ENCODE measurements around the gene DNLZ. TPM values are rescaled to one million over a fixed set of nuclear protein-coding genes. Genes with fewer than 3 reads are reported as not detected.

Gene DNLZ
- total RNA-seq, 1 donor = 8.2 TPM

DNA sequence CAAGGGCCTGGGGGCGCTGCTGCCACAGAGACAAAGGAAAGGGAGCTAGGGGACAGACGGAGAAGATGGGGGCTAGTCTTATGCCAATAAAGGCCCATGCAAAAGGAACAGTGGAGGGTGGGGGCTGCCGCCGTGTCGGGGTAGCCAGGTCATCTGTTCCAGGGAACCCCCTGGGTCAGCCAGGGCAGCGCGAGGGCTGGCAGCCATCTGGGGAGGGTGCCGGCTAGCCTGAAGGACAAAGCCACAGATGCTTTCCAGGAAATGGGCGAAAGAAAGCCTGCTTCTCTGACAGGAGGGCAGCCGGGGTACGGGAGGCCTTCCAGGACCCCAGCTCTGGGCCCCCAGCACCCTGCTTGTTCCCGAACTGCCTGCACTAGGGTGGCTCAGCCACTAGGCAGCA lies 11.6 kb upstream of the DNLZ start:
- H3K4me3 ChIP-seq (ENCODE audit: low read depth, low read length) = no peak overlapping the region
- TF ChIP-seq, protein P1, sequence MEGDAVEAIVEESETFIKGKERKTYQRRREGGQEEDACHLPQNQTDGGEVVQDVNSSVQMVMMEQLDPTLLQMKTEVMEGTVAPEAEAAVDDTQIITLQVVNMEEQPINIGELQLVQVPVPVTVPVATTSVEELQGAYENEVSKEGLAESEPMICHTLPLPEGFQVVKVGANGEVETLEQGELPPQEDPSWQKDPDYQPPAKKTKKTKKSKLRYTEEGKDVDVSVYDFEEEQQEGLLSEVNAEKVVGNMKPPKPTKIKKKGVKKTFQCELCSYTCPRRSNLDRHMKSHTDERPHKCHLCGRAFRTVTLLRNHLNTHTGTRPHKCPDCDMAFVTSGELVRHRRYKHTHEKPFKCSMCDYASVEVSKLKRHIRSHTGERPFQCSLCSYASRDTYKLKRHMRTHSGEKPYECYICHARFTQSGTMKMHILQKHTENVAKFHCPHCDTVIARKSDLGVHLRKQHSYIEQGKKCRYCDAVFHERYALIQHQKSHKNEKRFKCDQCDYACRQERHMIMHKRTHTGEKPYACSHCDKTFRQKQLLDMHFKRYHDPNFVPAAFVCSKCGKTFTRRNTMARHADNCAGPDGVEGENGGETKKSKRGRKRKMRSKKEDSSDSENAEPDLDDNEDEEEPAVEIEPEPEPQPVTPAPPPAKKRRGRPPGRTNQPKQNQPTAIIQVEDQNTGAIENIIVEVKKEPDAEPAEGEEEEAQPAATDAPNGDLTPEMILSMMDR (IDR thresholded peaks at IDR 0.05; ENCODE audit: insufficient read depth, low read depth, low read length) = no peak
- no peak for DNase-seq (ENCODE audit: low read depth)

DNA sequence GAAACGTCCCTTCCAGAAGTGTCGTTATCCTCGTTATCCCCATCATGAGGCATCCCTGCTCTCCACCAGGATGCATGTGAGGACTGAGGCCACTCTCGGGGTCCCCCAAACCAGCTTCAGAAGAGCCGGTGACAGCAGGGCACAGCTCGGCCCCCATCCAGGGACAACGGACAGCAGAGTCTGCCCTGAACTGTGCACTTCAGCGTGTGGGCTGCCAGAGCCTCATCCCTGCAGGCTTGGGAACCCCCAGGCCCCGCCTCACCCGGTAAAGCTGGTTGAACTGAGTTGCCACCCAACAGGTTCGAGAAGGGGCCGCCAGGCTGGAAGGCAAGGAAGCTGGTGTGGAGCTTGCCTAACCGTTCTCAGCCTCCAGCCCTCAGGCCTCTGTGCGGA lies 10.6 kb upstream of the DNLZ start:
- no peak overlapping the region for H3K4me3 ChIP-seq (ENCODE audit: low read depth, low read length)
- TF ChIP-seq, protein P1 (IDR thresholded peaks at IDR 0.05; ENCODE audit: insufficient read depth, low read depth, low read length) = no peak
- no peak for DNase-seq (ENCODE audit: low read depth)

DNA sequence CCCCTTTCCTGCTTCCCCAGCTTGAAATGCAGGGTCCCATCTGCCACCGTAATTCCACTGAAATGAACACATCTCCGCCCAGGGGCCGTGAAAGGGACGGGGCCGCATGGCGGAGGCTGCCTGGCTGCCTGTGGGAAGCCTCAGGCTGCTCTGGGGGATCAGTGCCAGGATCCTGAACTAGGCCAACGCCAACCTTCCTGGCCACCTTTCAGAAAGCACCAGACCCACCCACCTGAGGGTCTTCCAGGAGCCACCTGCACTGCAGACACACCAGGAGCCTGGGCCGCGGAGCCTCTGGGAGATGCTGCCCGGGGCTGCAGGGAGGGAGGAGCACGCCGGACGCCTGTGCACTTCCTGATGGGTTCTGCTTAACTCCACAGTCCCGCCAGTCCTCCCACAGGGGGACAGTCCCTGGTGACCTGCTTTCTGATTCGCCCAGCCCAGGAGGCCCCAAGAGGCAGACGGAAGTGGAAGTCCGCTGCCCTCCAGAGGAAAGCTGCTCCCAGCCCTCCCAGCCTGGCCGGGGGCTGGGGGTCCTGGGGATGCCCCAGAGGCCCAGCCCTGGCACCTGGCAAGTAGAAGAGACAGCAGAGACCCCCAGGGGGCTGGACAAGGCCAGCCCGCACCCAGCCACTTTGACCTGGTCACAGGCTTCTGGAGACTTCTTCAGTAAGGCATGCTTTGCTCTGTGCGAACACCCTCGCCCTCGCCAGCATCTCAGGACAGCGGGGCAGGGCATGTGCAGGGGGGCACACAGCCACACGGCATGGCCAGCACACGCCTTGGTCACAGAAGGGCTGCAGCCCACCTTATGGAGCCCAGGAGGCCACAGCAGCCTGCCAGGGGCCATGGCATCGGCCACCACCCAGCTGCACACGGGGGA lies 10.0 kb upstream of the DNLZ start, which contains the start of gene CARD9:
CARD9 (minus strand) TSS at position 370 of the 883 bp plus-strand sequence. CDS start 1,591 bp downstream, outside the sequence.
- peak; percentile 45 for DNase-seq (ENCODE audit: low read depth)
- TF ChIP-seq, protein P1 (IDR thresholded peaks at IDR 0.05; ENCODE audit: insufficient read depth, low read depth, low read length) = no peak
- H3K4me3 ChIP-seq (ENCODE audit: low read depth, low read length) = peak within 1 kb of the TSS; percentile 39

DNA sequence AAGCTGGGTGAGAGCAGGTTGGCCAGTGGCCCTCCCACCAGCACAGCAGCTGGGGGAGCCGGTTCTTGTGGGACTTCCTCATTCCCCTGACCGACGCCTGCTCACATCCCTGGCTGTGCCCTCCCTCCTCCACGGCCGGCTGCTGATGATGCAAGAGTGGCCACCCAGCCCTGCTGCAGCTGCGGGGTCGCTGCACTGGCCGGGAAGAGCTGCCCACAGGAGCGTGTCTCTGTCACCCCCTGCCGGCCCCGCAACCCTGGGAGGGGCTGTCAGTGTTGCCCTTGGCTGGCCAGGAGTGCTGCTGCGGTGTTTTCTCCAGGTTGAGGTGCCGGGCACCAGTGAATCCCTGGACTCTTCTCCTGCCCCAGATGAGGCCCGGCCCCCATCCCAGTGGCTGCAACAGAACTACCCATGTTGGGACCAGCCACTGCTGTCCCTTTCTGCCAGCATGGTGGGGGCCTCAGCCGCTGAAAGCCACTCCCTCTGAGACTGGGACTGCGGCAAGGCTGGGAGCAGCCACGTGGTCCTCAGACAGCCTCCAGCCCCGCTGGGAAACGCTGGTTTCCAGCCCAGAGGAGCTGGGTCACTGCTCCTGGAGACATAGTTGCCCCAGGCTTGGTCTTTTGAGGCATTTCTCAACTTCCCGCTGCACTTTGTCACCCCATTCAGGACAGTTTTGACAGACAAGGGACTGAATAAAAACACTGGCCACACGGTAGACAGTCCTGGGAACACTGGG lies 9.2 kb upstream of the DNLZ start:
- TF ChIP-seq, protein P1 (IDR thresholded peaks at IDR 0.05; ENCODE audit: insufficient read depth, low read depth, low read length) = peak; percentile 50
- DNase-seq (ENCODE audit: low read depth) = peak; percentile 90
- peak overlapping the region; percentile 39 for H3K4me3 ChIP-seq (ENCODE audit: low read depth, low read length)

DNA sequence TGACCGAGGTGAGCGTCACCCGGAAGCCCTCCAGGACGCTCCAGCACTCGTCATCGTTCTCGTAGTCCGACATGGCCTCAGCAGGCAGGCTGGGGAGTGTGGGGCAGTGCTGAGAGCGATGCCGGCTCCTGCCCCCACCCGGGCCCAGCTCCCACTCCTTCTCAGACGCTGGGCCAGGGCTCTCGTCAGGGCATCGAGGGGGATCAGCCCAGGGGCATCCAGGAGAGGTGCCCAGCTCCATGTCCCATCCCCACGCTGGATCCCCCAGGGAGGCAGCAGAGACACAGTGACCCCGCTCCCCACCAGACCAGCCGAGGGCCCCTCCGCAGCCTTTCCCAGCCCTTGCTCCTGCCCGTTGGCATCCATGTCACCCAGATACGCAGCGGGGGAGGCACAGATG lies 8.5 kb upstream of the DNLZ start:
- no peak overlapping the region for H3K4me3 ChIP-seq (ENCODE audit: low read depth, low read length)
- TF ChIP-seq, protein P1 (IDR thresholded peaks at IDR 0.05; ENCODE audit: insufficient read depth, low read depth, low read length) = no peak
- no peak for DNase-seq (ENCODE audit: low read depth)

DNA sequence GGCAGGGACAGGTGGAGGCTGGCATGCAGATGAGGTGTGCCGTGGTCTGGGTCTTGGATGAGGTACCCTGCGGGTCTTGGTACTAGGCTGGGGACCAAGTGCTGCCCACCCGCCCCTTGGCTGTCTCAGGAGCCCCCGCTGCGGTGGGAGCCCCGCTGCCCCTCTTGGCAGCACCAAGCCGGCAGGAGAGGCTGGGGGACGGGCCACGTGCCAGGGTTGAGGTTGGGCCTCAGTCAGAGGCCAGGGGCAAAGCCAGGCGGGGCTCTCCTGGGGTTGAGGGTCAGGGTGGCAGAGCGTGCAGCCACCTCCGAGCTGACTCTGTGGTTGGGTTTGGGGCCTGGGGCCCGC lies 8.0 kb upstream of the DNLZ start:
- TF ChIP-seq, protein P1 (IDR thresholded peaks at IDR 0.05; ENCODE audit: insufficient read depth, low read depth, low read length) = no peak
- no peak for DNase-seq (ENCODE audit: low read depth)

More for the DNA sequence above, 8.0 kb upstream of the DNLZ start:
- no peak overlapping the region for H3K4me3 ChIP-seq (ENCODE audit: low read depth, low read length)

All from fibroblast of villous mesenchyme (primary cell).